ENCODE measurements around the gene ZNF708.
"Not testable (repeated sequence)": the region's sequence is repeated elsewhere in the genome, so short reads cannot be mapped to it uniquely, and the experiment has no call there.

The ZNF708 gene

DNA sequence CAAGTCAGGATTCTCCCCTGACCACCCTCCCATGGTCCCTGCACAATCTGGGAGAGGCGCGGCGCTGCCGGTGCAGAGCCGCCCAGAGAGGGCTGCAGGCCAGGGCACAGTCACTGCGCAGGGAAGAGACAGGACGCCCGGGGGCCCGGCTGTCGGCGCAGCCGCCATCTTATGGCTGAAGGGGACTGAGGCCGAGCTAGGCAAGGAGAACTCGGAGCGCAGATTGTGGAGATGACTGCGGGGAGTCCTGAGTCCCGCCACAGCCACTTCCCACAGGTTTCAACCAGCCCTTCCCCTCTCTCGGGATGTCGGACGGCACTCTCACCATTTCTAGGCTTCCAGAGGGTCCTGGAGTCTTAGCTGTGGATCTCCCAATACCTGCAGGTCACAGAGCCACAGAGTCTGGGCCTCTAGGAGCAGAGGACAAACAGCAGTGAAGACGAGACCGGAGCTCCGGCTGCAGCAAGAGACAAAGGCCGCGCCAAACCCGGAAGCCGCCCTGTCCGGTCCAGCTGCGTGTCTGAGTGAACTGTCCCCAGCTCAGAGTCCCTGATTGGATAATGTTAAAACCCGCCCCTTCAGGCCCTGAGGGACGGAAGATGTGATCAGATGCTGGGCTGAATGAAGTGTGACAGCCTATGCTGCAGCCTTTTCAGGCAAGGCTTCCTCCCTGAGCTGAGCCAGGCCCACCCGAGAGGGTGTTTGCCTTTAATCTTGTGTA lies at the start of gene ZNF708:
Gene ZNF708, minus strand, starts transcription at position 526 of the 721 bp plus-strand sequence. Its CDS starts 198 bp downstream, at position 328.
- DNase-seq (ENCODE audit: low spot score): peak; percentile 74

DNA sequence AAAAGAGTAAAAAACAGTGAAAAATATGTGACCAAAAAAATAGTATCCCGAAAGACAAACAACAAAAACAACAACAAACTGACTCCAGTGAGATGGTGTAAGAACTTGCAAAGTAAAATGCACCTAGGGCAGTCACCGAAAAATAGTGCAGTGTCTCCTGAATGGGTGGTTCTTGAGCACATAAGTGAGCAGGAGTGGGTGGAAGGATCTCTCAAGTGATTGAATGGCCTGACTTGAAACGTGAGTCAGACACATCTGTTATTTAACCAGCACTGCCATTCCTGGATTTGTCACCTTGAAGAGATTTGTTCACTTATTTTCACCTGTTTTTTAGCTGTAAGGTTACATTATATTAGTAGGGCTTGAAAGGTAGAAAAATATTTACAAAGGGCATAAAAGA lies 33.1 kb upstream of the ZNF708 start:
- no peak for DNase-seq (ENCODE audit: low spot score)

GRCh38 chr19:21358768-21359451 lies 29.7 kb upstream of the ZNF708 start, which contains the start of gene ZNF738:
Gene ZNF738, plus strand, starts transcription at chr19:21359000. Its CDS starts 141 bp downstream, at chr19:21359141.
- DNase-seq (ENCODE audit: low spot score): peak; percentile 84

GRCh38 chr19:21352830-21353229 lies 23.6 kb upstream of the ZNF708 start:
- no peak for DNase-seq (ENCODE audit: low spot score)

GRCh38 chr19:21344841-21345240 lies 15.6 kb upstream of the ZNF708 start:
- not testable (repeated sequence) for DNase-seq (ENCODE audit: low spot score)

DNA sequence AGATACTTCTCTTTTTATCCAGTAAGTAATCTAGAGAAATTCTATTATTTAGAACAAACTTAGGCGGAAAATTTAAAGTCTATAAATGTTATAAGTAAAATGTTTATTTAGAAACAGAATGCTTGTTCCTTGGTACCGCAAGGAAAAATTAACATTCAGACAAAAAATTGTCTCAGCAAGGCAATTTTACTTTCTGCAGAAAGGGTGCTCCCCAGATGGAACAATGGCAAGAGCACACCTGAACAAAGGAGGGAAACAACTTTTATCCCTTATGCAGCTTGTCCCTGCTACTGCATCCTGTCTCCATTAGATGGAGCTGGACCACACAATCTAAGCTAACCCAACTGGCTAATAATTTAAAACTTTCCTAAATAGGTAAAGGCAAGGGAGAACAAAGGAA lies 6.5 kb upstream of the ZNF708 start:
- no peak for DNase-seq (ENCODE audit: low spot score)

DNA sequence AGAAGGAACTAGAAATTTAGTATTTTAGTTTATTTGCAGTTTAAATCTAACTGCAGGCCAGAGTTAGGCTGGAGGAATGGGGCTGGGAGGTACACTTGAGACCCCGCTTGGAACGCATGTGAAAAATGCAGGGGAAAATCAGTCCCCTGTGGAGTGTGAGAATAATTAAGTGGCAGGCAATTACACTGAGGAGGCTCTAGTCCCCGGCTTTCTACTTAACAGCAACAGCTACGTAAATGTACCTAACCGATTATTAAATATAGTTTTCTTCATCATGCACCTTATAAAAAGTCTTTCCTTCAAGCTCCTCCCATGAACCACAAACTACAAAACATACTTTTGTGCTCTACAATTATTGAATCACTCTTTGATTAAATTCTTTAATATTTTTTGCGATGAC lies 804 bp downstream of the ZNF708 start:
- no peak for DNase-seq (ENCODE audit: low spot score)

DNA sequence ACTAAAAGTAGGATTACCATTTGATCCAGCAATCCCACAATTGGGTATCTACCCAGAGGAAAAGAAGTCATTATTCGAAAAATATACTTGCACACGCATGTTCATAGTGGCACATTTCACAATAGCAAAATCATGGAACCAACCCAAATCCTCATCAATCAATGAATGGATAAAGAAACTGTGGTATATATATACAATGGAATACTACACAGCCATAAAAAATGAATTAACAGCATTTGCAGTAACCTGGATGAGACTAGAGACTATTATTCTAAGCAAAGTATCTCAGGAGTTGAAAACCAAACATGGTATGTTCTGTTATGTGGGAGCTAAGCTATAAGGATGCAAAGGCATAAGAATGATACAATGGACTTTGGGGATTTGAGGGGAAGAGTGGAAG lies 3.0 kb downstream of the ZNF708 start:
- no peak for DNase-seq (ENCODE audit: low spot score)

GRCh38 chr19:21323000-21323399 lies 6.2 kb downstream of the ZNF708 start:
- no peak for DNase-seq (ENCODE audit: low spot score)

- DNase-seq (ENCODE audit: low spot score): no peak
Measured at GRCh38 chr19:21322528-21322927, 6.7 kb downstream of the ZNF708 start.

GRCh38 chr19:21321996-21322395 lies 7.2 kb downstream of the ZNF708 start:
- no peak for DNase-seq (ENCODE audit: low spot score)

DNA sequence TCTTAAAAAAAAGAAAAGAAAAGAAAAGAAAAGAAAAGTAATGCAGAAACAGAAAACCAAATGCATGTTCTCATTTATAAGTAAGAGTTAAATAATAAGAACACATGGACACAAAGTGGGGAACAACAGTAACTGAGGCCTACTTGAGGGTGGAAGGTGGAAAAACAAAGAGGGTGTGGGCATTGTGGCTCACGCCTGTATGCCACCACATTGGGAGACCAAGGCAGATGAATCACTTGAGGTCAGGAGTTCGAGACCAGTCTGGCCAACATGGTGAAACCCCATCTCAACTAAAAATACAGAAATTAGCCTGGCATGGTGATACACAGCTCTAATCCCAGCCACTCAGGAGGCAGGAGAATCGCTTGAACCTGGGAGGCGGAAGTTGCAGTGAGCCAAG lies 8.1 kb downstream of the ZNF708 start:
- DNase-seq (ENCODE audit: low spot score): no peak

DNA sequence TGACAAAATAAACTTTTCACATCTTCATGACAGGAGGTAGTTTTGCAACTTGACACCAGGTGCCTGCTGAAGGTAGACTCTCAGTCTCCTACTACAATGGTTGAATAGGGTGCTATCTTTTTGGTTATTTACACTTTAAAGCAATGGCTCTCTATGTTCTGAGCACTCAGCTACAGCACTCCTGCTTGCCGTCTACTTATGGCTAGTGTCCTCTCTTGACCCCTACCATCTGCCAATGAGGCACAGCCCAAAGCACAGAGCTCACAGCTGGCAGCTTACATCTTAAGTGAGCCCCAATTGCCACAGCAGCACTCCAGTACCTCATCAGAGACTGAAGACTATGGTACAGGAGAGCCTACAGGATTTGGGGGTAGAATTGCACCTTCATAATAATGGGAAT lies 11.4 kb downstream of the ZNF708 start:
- DNase-seq (ENCODE audit: low spot score): no peak

GRCh38 chr19:21314676-21315075 lies 14.5 kb downstream of the ZNF708 start:
- DNase-seq (ENCODE audit: low spot score): no peak

- DNase-seq (ENCODE audit: low spot score): not testable (repeated sequence)
Measured at GRCh38 chr19:21312807-21313206, 16.4 kb downstream of the ZNF708 start.

DNA sequence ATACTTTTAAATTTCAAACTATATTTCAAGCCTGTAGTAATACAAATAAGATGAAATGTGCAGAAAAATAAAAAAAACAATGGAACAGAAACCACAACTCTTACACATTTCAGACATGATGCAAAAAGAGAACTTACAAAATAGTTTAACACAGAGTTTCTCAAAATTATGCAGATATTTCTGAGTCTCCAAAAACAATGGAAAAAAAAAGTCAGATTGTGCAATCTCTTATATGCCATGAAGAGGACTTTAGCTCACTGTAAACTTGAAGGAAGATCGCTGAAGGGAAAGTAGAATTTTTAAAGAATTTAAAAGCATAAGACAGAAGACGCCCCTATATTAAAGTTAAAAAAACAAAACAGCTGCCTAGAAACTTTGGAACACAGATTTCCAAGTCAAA lies 20.4 kb downstream of the ZNF708 start:
- no peak for DNase-seq (ENCODE audit: low spot score)

GRCh38 chr19:21306881-21307479 lies 22.2 kb downstream of the ZNF708 start:
- not testable (repeated sequence) for DNase-seq (ENCODE audit: low spot score)

DNA sequence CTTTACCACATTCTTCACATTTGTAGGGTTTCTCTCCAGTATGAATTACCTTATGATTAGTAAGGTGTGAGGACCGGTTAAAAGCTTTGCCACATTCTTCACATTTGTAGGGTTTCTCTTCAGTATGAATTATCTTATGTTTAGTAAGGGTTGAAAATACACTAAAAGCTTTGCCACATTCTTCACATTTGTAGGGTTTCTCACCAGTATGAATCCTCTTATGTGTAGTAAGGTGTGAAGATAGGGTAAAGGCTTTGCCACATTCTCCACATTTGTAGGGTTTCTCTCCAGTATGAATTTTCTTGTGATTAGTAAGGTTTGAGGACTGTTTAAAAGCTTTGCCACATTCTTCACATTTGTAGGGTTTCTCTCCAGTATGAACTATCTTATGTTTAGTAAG lies 35.4 kb downstream of the ZNF708 start:
- not testable (repeated sequence) for DNase-seq (ENCODE audit: low spot score)

GRCh38 chr19:21269813-21270212 lies 59.4 kb downstream of the ZNF708 start:
- DNase-seq (ENCODE audit: low spot score): no peak

GRCh38 chr19:21264891-21265290 lies 64.3 kb downstream of the ZNF708 start:
- no peak for DNase-seq (ENCODE audit: low spot score)

GRCh38 chr19:21264416-21264815 lies 64.8 kb downstream of the ZNF708 start:
- DNase-seq (ENCODE audit: low spot score): no peak

DNA sequence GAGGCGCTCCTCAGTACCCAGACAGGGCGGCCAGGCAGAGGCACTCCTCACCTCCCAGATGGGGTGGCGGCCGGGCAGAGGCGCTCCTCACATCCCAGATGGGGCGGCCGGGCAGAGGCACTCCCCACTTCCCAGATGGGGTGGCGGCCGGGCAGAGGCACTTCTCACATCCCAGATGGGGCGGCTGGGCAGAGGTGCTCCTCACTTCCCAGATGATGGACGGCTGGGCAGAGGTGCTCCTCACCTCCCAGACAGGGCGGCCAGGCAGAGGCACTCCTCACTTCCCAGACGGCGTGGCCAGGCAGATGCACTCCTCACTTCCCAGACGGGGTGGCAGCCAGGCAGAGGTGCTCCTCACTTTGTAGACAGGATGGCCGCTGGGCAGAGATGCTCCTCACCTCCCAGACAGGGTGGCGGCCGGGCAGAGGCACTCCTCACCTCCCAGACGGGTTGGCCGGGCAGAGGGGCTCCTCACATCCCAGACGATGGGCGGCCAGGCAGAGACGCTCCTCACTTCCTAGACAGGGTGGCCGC lies 68.3 kb downstream of the ZNF708 start:
- DNase-seq (ENCODE audit: low spot score): not testable (repeated sequence)
